NT2/D1 (cell line): Measurements from ENCODE around the gene OCIAD2.

Experiments used
- YY1 ChIP-seq: IDR thresholded peaks from 2 replicates; pipeline ENCODE4 v1.6.1; 2011; ENCODE audit not compliant: insufficient read length, insufficient read depth
- ZNF274 ChIP-seq: IDR thresholded peaks from 2 replicates; pipeline ENCODE4 v1.6.1; 2011; ENCODE audit warnings: mild to moderate bottlenecking, low read depth, low read length

DNA sequence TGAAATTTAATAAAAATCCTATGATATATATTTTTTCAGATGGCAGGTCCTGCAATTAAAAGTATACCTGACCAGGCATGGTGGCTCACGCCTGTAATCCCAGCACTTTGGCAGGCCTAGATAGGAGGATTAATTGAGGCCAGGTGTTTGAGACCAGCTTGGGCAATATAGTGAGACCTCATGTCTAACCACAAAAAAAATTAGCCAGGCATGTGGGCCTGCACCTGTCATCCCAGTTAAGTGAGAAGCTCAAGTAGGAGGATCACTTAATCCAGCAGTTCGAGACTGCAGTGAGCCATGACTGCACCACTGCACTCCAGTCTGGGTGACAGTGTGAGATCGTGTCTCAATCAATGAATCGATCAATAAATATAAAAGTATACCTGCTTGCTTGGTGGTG, 2.5 kb downstream of the OCIAD2 start:
- TF ChIP-seq ZNF274 (no peak), YY1 (no peak)
